GM13976 (cell line): ENCODE results near the gene CYB561D2.
A peak's percentile ranks its signal among the peaks of the same experiment; 100 is the strongest.

Experiments used
- DNase-seq: peaks from one replicate; pipeline ENCODE4 v3.0.0; 2012; ENCODE audit warnings: low spot score
- in situ Hi-C: fragments of 300-500 bp; cut with MboI; formaldehyde crosslinking; loops from one replicate; pipeline ENCODE4 v1.12.0; 2022; ENCODE audit warnings: low sequenced_read_pairs, mixed read lengths, inconsistent platforms; ENCODE audit not compliant: unreplicated experiment
- TF ChIP-seq, protein P1 (sequence below): IDR thresholded peaks from 2 replicates; pipeline ENCODE4 v1.5.1; 2012; ENCODE audit warnings: borderline replicate concordance, mild to moderate bottlenecking; ENCODE audit not compliant: insufficient read depth; ENCODE audit errors: extremely low read depth, missing control alignments, control extremely low read depth

The CYB561D2 gene

DNA sequence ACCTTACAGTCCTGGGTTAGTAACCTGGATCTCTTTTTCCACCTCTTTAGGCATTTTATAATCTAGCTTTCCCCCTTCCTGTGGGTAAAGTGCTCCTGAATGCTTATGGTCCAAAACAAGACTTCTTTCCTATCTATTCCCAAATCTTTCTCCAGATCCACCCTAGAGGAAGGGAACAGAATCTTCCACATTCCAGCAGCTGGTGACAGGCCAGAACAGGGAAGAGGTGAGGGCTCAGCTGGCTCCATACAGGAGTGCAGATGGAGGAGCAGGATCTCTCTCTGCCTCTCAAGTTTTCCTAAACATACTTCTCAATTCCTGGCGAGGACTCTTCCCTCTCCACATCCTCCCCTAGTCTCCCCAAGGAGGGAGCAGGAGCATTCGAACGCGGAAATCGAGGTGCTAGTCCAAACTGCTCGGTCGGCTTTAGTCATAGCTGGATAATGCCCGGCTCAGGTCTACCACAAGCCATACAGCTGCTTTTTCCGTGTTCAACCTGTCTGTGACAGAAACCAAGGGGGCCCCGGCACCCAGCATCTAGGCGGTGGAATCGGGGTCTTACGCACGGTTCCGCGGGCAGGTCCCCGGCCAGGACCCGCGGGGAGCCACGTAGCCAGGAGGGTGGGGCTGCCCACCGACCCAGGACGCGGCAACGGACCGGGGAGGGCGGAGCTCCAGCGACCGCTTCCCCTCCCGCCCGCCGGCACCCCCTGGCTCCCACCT is 14.0 kb upstream of the CYB561D2 start:
- DNase-seq = no peak
- TF ChIP-seq, protein P1, sequence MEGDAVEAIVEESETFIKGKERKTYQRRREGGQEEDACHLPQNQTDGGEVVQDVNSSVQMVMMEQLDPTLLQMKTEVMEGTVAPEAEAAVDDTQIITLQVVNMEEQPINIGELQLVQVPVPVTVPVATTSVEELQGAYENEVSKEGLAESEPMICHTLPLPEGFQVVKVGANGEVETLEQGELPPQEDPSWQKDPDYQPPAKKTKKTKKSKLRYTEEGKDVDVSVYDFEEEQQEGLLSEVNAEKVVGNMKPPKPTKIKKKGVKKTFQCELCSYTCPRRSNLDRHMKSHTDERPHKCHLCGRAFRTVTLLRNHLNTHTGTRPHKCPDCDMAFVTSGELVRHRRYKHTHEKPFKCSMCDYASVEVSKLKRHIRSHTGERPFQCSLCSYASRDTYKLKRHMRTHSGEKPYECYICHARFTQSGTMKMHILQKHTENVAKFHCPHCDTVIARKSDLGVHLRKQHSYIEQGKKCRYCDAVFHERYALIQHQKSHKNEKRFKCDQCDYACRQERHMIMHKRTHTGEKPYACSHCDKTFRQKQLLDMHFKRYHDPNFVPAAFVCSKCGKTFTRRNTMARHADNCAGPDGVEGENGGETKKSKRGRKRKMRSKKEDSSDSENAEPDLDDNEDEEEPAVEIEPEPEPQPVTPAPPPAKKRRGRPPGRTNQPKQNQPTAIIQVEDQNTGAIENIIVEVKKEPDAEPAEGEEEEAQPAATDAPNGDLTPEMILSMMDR = no peak
- in situ Hi-C loops = no loop called here

DNA sequence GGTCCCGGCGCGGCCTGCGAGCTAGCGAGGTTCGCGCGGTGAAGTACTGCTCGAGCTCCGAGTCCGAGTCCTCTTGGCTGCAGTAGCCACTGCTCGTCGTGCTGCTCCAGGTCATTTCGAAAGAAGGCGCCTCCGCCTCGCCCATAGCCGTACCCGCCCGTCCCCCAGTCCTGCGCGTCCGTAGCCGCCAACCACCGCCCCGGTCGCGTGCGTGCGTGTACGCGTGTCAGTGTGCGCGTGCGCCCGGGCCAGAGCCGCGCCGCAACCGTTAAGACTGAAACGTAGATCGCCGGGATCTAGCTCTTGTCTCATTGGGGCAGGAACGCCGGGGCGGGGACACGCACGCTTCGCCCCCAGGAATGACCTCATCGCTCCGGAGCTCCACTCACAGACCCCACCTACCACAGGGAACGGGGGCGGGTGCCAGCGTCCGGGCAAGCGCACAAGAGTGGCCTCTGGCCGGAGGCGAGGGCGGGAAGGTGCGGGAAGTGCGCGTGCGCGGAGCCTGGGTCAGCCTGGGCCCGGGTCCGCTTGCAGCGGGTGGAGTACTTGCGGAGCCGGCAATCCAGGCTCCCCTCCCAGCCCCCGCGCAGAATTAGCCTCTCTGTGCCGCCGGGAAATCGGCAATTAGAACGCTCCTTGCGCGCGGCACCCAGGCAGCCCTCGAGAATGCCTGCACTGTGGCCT is 13.3 kb upstream of the CYB561D2 start:
- in situ Hi-C loops = no loop called here
- TF ChIP-seq, protein P1 = no peak
- DNase-seq = peak; percentile 99

DNA sequence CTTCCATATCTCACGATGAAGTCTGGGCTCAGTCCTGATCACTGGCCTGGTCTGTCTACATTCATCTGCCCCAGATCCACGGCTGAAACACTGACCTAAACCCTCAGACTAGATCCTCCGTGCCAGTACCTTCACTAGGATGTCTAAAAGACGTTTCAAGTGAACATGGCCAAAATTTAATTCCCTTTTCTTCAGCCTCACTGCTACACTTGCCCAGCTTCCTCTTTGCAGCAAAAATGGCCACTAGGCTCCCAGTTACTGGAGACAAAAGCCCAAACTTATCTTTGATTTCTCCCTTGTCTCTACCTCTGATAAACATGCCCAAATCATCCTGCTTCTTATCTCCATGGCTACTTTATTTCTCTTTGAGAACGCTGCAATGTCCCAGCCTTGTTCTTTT is 11.7 kb upstream of the CYB561D2 start:
- TF ChIP-seq, protein P1 = no peak
- no peak for DNase-seq
- in situ Hi-C loops = no loop called here

DNA sequence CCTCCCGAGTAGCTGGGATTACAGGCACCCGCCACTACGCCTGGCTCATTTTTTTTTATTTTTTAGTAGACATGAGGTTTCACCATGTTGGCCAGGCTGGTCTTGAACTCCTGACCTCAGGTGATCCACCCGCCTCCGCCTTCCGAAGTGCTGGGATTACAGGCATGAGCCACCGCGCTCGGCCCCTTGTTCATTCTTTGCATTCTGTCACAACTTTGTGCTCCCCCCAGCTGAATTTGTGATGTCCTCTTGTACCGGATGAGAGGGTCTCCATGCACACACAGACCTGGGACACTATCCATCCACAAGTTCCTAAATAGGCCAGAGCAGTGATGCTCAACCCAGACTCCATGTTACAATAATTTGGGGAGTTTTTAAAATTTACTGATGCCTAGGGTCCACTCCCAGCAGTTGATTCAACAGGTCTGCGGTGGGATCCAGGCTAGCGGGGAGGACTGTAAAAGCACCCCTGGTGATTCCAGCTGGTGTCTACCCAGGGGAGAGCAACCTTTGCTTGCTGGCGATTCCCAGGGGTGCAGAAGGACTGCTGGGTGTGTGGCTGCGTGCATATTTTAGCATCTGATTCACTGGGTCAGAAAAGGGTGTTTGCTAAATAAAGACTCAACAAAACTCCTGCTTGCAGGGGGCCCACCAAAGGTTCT is 11.0 kb upstream of the CYB561D2 start:
- TF ChIP-seq, protein P1 = no peak
- in situ Hi-C loops = no loop called here
- no peak for DNase-seq

DNA sequence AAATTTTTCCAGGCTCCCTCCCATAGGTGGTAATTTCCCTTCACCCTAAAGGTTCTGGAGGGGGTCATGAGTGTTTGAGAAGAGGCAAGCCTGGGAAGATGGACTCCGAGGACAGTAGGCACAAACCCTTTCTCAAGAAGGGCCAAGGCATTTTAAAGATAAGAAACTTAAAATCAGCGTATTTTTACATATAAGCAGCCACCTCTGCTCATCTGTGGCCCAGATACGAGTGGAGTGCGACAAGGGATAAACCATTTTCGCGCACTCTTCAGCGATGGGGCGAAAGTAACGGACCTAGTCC is 10.6 kb upstream of the CYB561D2 start:
- TF ChIP-seq, protein P1 = no peak
- DNase-seq = no peak
- in situ Hi-C loops = no loop called here

DNA sequence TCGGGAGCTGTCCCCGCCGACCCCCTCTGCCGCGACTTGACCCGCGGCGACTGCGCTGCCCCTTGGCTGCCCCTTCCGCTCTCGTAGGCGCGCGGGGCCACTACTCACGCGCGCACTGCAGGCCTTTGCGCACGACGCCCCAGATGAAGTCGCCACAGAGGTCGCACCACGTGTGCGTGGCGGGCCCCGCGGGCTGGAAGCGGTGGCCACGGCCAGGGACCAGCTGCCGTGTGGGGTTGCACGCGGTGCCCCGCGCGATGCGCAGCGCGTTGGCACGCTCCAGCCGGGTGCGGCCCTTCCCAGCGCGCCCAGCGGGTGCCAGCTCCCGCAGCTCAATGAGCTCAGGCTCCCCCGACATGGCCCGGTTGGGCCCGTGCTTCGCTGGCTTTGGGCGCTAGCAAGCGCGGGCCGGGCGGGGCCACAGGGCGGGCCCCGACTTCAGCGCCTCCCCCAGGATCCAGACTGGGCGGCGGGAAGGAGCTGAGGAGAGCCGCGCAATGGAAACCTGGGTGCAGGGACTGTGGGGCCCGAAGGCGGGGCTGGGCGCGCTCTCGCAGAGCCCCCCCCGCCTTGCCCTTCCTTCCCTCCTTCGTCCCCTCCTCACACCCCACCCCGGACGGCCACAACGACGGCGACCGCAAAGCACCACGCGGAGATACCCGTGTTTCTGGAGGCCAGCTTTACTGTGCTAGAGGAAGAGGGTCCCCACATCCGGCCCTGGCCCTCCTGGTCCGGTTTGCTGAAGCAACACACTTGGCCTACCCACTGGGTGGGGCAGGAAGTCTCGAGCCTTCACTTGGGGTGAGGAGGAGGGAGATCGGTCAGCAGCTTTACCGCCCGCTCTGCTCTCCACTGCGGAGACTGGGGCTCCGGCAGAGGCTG is 10.0 kb upstream of the CYB561D2 start, which contains the start of gene RASSF1:
Gene RASSF1 (minus strand): TSS at position 389 of the 882 bp plus-strand sequence. CDS start 31 bp downstream, at position 358.
- TF ChIP-seq, protein P1 = no peak
- in situ Hi-C loops = no loop called here
- DNase-seq = peak; percentile 85
